WTC11 (cell line): ENCODE measurements around the gene ETV3. TPM values are rescaled to one million over a fixed set of nuclear protein-coding genes. Genes with fewer than 3 reads are reported as not detected.

Experiments
- ATAC-seq: fragments of 200-7000 bp; cut with Tn5 transposase; 2 replicates; pipeline ENCODE4 v1.10.0; 2021; ENCODE audit warnings: mild to moderate bottlenecking, moderate library complexity
- CTCF ChIA-PET: fragments of 300-600 bp; sonication (Branson Sonifier 250); formaldehyde crosslinking; loops from one replicate; lab custom pipeline; 2021; ENCODE audit warnings: antibody characterized with exemption; lab: Charles Lee
- POLR2A ChIA-PET: fragments of 350-600 bp; sonication (Branson Sonifier 250); formaldehyde crosslinking; loops from one replicate; lab custom pipeline; 2021; ENCODE audit warnings: antibody characterized with exemption; lab: Charles Lee
- DNase-seq: peaks from one replicate; pipeline ENCODE4 v3.0.0; 2021; ENCODE audit warnings: low spot score
- H3K27ac Mint-ChIP-seq: 2 replicates; pipeline ENCODE4 v1.8.0; 2021; ENCODE audit warnings: mixed read lengths
- H3K27me3 Mint-ChIP-seq: 2 replicates; pipeline ENCODE4 v1.8.0; 2021; ENCODE audit warnings: low read depth, mild to moderate bottlenecking, moderate library complexity, mixed read lengths
- H3K36me3 Mint-ChIP-seq: 2 replicates; pipeline ENCODE4 v1.8.0; 2021; ENCODE audit warnings: mixed read lengths
- H3K4me1 Mint-ChIP-seq: 2 replicates; pipeline ENCODE4 v1.8.0; 2022; ENCODE audit warnings: mixed read lengths
- H3K4me3 Mint-ChIP-seq: 2 replicates; pipeline ENCODE4 v1.8.0; 2021; ENCODE audit warnings: mild to moderate bottlenecking, moderate library complexity, mixed read lengths
- H3K9me3 Mint-ChIP-seq: 2 replicates; pipeline ENCODE4 v1.8.0; 2021; ENCODE audit warnings: mixed read lengths
- CREM ChIP-seq: sonication (generic); formaldehyde crosslinking; IDR thresholded peaks from 2 replicates; pipeline ENCODE4 v1.8.1; 2022; ENCODE audit warnings: mild to moderate bottlenecking, missing genetic modification reagents, moderate library complexity
- EMX1 ChIP-seq: fragments of 250-450 bp; sonication (Bioruptor Pico); IDR thresholded peaks from 2 replicates; pipeline ENCODE4 v1.8.0; 2021; ENCODE audit warnings: mild to moderate bottlenecking
- JUN ChIP-seq: sonication (generic); formaldehyde crosslinking; IDR thresholded peaks from 2 replicates; pipeline ENCODE4 v1.8.0; 2023; ENCODE audit warnings: mild to moderate bottlenecking, missing genetic modification reagents
- MXD4 ChIP-seq: fragments of 250-450 bp; sonication (Bioruptor Pico); IDR thresholded peaks from 2 replicates; pipeline ENCODE4 v1.8.0; 2021; ENCODE audit warnings: mild to moderate bottlenecking, moderate library complexity, borderline replicate concordance
- NFYB ChIP-seq: sonication (generic); formaldehyde crosslinking; conservative IDR thresholded peaks from 2 replicates; pipeline ENCODE4 v1.8.0; 2022; ENCODE audit warnings: low read depth, missing genetic modification reagents
- NR2C2 ChIP-seq: sonication (generic); formaldehyde crosslinking; IDR thresholded peaks from 2 replicates; pipeline ENCODE4 v1.8.0; 2022; ENCODE audit warnings: mild to moderate bottlenecking, missing genetic modification reagents
- NR3C1 ChIP-seq: sonication (generic); formaldehyde crosslinking; conservative IDR thresholded peaks from 2 replicates; pipeline ENCODE4 v1.8.1; 2023; ENCODE audit warnings: low read depth, mild to moderate bottlenecking, missing genetic modification reagents
- PRRX2 ChIP-seq: fragments of 250-450 bp; sonication (Bioruptor Pico); IDR thresholded peaks from 2 replicates; pipeline ENCODE4 v1.8.0; 2021; ENCODE audit warnings: mild to moderate bottlenecking
- SMAD3 ChIP-seq: sonication (generic); formaldehyde crosslinking; IDR thresholded peaks from 2 replicates; pipeline ENCODE4 v1.8.0; 2022; ENCODE audit warnings: missing genetic modification reagents, mild to moderate bottlenecking, borderline replicate concordance
- SMAD4 ChIP-seq: sonication (generic); formaldehyde crosslinking; IDR thresholded peaks from 2 replicates; pipeline ENCODE4 v1.8.0; 2022; ENCODE audit warnings: mild to moderate bottlenecking, missing genetic modification reagents
- SOX15 ChIP-seq: fragments of 250-450 bp; sonication (Bioruptor Pico); IDR thresholded peaks from 2 replicates; pipeline ENCODE4 v1.9.0; 2021; ENCODE audit warnings: mild to moderate bottlenecking
- TEAD1 ChIP-seq: sonication (generic); formaldehyde crosslinking; IDR thresholded peaks from 2 replicates; pipeline ENCODE4 v1.8.0; 2022; ENCODE audit warnings: mild to moderate bottlenecking, missing genetic modification reagents
- ZNF121 ChIP-seq: sonication (generic); formaldehyde crosslinking; IDR thresholded peaks from 2 replicates; pipeline ENCODE4 v1.8.0; 2023; ENCODE audit warnings: missing genetic modification reagents
- ZNF232 ChIP-seq: sonication (generic); formaldehyde crosslinking; IDR thresholded peaks from 2 replicates; pipeline ENCODE4 v1.8.0; 2022; ENCODE audit warnings: mild to moderate bottlenecking, missing genetic modification reagents
- ZNF416 ChIP-seq: fragments of 250-450 bp; sonication (Bioruptor Pico); IDR thresholded peaks from 2 replicates; pipeline ENCODE4 v1.9.0; 2021; ENCODE audit warnings: mild to moderate bottlenecking, inconsistent platforms
- total RNA-seq: library from RNA; stranded (reverse); gene quantifications from 3 replicates; pipeline ENCODE4 v1.2.3, GENCODE V29; 2021
- TF ChIP-seq, protein P1 (sequence below): sonication (generic); formaldehyde crosslinking; IDR thresholded peaks from 2 replicates; pipeline ENCODE4 v1.8.1; 2022; ENCODE audit warnings: missing genetic modification reagents, borderline replicate concordance
- TF ChIP-seq, protein P2 (sequence below): sonication (generic); formaldehyde crosslinking; IDR thresholded peaks from 2 replicates; pipeline ENCODE4 v1.8.1; 2023; ENCODE audit warnings: mild to moderate bottlenecking, moderate library complexity, missing genetic modification reagents
- TF ChIP-seq, protein P3 (sequence below): sonication (generic); formaldehyde crosslinking; IDR thresholded peaks from 2 replicates; pipeline ENCODE4 v1.8.0; 2022; ENCODE audit warnings: mild to moderate bottlenecking, missing genetic modification reagents
- TF ChIP-seq, protein P4 (sequence below): sonication (generic); formaldehyde crosslinking; IDR thresholded peaks from 2 replicates; pipeline ENCODE4 v1.8.0; 2022; ENCODE audit warnings: mild to moderate bottlenecking, missing genetic modification reagents
- TF ChIP-seq, protein P5 (sequence below): sonication (generic); formaldehyde crosslinking; IDR thresholded peaks from 2 replicates; pipeline ENCODE4 v1.8.0; 2023; ENCODE audit warnings: missing genetic modification reagents, mild to moderate bottlenecking, borderline replicate concordance
- TF ChIP-seq, protein P6 (sequence below): fragments of 250-450 bp; sonication (Bioruptor Pico); conservative IDR thresholded peaks from 2 replicates; pipeline ENCODE4 v1.9.0; 2021; ENCODE audit warnings: mild to moderate bottlenecking

Gene ETV3
- total RNA-seq, 1 experiment from 2014 or later, result 26.0 TPM

DNA sequence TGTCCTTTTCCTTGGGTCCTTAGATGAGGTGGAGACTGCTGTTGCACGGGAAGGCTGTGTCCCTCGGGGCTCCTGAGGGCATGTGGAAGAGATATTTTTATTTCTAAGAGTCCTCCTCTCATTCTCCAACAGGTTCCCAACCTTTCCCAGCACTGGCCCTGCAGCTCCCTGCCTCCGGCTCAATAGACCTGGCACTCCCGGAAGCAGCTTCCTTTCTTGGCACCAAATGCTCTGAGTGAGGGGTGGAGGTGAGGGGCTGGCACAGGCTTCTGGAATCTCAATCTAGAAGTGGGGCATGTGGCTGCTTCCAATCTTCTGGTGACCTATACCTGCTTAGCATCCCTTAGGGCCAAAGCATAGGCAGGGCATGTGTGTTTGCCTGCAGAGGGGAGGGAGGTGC, 43.1 kb downstream of the ETV3 start (continued):
- TF ChIP-seq, protein P1, sequence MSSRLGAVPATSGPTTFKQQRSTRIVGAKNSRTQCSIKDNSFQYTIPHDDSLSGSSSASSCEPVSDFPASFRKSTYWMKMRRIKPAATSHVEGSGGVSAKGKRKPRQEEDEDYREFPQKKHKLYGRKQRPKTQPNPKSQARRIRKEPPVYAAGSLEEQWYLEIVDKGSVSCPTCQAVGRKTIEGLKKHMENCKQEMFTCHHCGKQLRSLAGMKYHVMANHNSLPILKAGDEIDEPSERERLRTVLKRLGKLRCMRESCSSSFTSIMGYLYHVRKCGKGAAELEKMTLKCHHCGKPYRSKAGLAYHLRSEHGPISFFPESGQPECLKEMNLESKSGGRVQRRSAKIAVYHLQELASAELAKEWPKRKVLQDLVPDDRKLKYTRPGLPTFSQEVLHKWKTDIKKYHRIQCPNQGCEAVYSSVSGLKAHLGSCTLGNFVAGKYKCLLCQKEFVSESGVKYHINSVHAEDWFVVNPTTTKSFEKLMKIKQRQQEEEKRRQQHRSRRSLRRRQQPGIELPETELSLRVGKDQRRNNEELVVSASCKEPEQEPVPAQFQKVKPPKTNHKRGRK (CRISPR knock-in tag), result no peak

DNA sequence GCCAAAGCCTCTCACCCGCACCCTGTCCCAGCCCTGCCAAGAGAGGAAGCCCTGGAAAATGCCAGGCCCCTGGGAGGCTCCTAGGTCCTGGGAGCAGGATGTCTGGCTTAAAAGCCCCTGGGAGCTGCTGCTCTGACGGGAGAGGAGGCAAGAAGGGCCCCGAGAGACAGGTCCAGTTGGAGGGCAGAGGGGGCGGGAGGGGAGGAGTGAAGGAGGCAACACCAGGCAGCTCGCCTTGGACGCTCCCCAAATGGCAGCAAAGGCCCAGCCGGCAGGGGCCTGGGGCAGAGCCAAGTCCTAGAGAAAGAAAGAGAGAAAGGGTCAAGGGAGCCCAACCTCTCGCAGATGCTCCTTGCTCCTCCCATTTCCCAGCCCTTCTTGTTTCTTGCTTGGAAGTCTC, 45.4 kb downstream of the ETV3 start:
- TF ChIP-seq TEAD1 (CRISPR knock-in tag) (no peak), ZNF121 (CRISPR knock-in tag) (no peak), SOX15 (CRISPR knock-in tag) (no peak), SMAD3 (no peak), ZNF416 (CRISPR knock-in tag) (no peak), NFYB (CRISPR knock-in tag) (no peak), CREM (CRISPR knock-in tag) (no peak), EMX1 (CRISPR knock-in tag) (no peak), ZNF232 (CRISPR knock-in tag) (no peak), JUN (CRISPR knock-in tag) (no peak), PRRX2 (no peak), NR2C2 (CRISPR knock-in tag) (no peak), SMAD4 (CRISPR knock-in tag) (no peak), MXD4 (CRISPR knock-in tag) (no peak), NR3C1 (CRISPR knock-in tag) (no peak)
- TF ChIP-seq, protein P2, sequence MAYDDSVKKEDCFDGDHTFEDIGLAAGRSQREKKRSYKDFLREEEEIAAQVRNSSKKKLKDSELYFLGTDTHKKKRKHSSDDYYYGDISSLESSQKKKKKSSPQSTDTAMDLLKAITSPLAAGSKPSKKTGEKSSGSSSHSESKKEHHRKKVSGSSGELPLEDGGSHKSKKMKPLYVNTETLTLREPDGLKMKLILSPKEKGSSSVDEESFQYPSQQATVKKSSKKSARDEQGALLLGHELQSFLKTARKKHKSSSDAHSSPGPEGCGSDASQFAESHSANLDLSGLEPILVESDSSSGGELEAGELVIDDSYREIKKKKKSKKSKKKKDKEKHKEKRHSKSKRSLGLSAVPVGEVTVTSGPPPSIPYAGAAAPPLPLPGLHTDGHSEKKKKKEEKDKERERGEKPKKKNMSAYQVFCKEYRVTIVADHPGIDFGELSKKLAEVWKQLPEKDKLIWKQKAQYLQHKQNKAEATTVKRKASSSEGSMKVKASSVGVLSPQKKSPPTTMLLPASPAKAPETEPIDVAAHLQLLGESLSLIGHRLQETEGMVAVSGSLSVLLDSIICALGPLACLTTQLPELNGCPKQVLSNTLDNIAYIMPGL (CRISPR knock-in tag), result no peak
- TF ChIP-seq, protein P3, sequence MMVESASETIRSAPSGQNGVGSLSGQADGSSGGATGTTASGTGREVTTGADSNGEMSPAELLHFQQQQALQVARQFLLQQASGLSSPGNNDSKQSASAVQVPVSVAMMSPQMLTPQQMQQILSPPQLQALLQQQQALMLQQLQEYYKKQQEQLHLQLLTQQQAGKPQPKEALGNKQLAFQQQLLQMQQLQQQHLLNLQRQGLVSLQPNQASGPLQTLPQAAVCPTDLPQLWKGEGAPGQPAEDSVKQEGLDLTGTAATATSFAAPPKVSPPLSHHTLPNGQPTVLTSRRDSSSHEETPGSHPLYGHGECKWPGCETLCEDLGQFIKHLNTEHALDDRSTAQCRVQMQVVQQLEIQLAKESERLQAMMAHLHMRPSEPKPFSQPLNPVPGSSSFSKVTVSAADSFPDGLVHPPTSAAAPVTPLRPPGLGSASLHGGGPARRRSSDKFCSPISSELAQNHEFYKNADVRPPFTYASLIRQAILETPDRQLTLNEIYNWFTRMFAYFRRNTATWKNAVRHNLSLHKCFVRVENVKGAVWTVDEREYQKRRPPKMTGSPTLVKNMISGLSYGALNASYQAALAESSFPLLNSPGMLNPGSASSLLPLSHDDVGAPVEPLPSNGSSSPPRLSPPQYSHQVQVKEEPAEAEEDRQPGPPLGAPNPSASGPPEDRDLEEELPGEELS (CRISPR knock-in tag), result no peak
- TF ChIP-seq, protein P4, sequence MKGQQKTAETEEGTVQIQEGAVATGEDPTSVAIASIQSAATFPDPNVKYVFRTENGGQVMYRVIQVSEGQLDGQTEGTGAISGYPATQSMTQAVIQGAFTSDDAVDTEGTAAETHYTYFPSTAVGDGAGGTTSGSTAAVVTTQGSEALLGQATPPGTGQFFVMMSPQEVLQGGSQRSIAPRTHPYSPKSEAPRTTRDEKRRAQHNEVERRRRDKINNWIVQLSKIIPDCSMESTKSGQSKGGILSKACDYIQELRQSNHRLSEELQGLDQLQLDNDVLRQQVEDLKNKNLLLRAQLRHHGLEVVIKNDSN, result no peak
- TF ChIP-seq, protein P5, sequence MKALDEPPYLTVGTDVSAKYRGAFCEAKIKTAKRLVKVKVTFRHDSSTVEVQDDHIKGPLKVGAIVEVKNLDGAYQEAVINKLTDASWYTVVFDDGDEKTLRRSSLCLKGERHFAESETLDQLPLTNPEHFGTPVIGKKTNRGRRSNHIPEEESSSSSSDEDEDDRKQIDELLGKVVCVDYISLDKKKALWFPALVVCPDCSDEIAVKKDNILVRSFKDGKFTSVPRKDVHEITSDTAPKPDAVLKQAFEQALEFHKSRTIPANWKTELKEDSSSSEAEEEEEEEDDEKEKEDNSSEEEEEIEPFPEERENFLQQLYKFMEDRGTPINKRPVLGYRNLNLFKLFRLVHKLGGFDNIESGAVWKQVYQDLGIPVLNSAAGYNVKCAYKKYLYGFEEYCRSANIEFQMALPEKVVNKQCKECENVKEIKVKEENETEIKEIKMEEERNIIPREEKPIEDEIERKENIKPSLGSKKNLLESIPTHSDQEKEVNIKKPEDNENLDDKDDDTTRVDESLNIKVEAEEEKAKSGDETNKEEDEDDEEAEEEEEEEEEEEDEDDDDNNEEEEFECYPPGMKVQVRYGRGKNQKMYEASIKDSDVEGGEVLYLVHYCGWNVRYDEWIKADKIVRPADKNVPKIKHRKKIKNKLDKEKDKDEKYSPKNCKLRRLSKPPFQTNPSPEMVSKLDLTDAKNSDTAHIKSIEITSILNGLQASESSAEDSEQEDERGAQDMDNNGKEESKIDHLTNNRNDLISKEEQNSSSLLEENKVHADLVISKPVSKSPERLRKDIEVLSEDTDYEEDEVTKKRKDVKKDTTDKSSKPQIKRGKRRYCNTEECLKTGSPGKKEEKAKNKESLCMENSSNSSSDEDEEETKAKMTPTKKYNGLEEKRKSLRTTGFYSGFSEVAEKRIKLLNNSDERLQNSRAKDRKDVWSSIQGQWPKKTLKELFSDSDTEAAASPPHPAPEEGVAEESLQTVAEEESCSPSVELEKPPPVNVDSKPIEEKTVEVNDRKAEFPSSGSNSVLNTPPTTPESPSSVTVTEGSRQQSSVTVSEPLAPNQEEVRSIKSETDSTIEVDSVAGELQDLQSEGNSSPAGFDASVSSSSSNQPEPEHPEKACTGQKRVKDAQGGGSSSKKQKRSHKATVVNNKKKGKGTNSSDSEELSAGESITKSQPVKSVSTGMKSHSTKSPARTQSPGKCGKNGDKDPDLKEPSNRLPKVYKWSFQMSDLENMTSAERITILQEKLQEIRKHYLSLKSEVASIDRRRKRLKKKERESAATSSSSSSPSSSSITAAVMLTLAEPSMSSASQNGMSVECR (CRISPR knock-in tag), result no peak
- TF ChIP-seq, protein P6, sequence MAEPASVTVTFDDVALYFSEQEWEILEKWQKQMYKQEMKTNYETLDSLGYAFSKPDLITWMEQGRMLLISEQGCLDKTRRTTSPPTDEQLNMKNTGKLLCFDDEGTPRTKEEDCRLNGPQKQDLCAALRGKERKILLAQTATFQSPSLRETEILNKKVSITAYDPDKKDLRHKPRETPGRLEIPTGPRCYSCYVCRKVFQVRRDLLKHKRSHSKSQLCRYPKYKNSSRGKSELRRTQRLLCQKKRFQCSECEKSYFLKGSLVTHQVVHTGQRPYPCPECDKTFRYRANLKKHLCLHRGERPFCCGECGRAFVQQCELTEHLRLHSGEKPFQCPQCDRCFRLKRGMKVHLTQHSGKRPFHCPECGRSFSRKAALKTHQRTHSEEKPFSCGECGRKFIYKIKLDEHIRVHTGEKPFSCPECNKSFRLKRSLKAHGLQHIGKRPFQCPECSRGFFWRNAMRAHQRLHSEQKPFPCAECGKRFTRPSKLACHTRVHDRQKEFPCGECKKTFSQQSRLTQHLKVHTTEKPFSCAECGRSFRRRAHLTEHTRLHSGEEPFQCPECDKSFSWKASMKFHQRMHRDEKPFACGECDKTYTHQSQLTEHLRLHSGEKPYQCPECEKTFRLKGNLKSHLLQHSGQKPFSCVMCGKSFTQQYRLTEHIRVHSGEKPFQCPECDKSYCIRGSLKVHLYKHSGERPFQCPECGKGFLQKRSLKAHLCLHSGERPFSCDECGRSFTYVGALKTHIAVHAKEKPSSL (CRISPR knock-in tag), result no peak
- TF ChIP-seq, all 79 proteins: peak for 0
- H3K4me1 Mint-ChIP-seq, result peaks cover 16% of the 10 kb centered on the region
- ChIA-PET POLR2A (no interaction called here), CTCF (interaction anchor here (0.6 to 4.7 kb wide), 2 partner anchors 40 to 63 kb away, joined by 4 to 34 read pairs; no protein-coding TSS in a partner anchor)
- no peaks in the 10 kb centered on the region for H3K36me3 Mint-ChIP-seq
- ATAC-seq (no peak), DNase-seq (no peak)
- H3K4me3 Mint-ChIP-seq, result no peak overlapping the region
- H3K27me3 Mint-ChIP-seq, result no peaks in the 10 kb centered on the region; the same call in 1 of the 2 replicates
- H3K9me3 Mint-ChIP-seq, result no peaks in the 10 kb centered on the region
- no peak overlapping the region for H3K27ac Mint-ChIP-seq
